Measurements from ENCODE around the gene PDCD1. TPM values are rescaled to one million over a fixed set of nuclear protein-coding genes. Genes with fewer than 3 reads are reported as not detected.
"Not testable (repeated sequence)": the region's sequence is repeated elsewhere in the genome, so short reads cannot be mapped to it uniquely, and the experiment has no call there.

PDCD1 gene
- total RNA-seq, 1 experiment from 2014 or later: not detected

- H3K27ac ChIP-seq: no peak overlapping the region
- no peak overlapping the region for H3K4me2 ChIP-seq
- H2AFZ ChIP-seq: no peak overlapping the region
- H3K27me3 ChIP-seq (ENCODE audit: insufficient read depth, low read depth): peaks cover 77% of the 10 kb centered on the region
- no peak overlapping the region for H3K4me3 ChIP-seq
- DNase-seq: no peak
- ChIA-PET CTCF (no interaction called here), POLR2A (ENCODE audit: unreplicated experiment) (no interaction called here)
- TF ChIP-seq CTCF (conservative IDR thresholded peaks at IDR 0.05) (no peak), EZH2 (IDR thresholded peaks at IDR 0.05; ENCODE audit: low read depth) (no peak)
- no TSS peak for BruUV-seq (replicated peaks)
- no peaks in the 10 kb centered on the region for H3K36me3 ChIP-seq (ENCODE audit: low read depth)
- no peaks in the 10 kb centered on the region for H3K4me1 ChIP-seq (replicated peaks; ENCODE audit: insufficient read depth)
- intact Hi-C loops (cut with micrococcal nuclease; ENCODE audit: unreplicated experiment): no loop called here
- no peaks in the 10 kb centered on the region for H4K20me1 ChIP-seq (ENCODE audit: insufficient read depth)
- no peaks in the 10 kb centered on the region for H3K79me2 ChIP-seq (ENCODE audit: low read depth)
- H3K9me3 ChIP-seq (ENCODE audit: insufficient read depth, low read depth): no peaks in the 10 kb centered on the region
- peaks cover 10% of the 10 kb centered on the region; the same call in 1 of the 2 replicates for H3F3A ChIP-seq (ENCODE audit: insufficient read depth, low read depth)
- H3K9me2 ChIP-seq (ENCODE audit: insufficient read depth): no peaks in the 10 kb centered on the region
Observed at GRCh38 chr2:241818943-241819270, 39.8 kb downstream of the PDCD1 start.

GRCh38 chr2:241818229-241818942 lies 40.3 kb downstream of the PDCD1 start:
- intact Hi-C loops (cut with micrococcal nuclease; ENCODE audit: unreplicated experiment): no loop called here
- BruUV-seq (replicated peaks): no TSS peak
- Histone ChIP-seq H2AFZ (no peak overlapping the region), H3F3A (ENCODE audit: insufficient read depth, low read depth) (peaks cover 10% of the 10 kb centered on the region; the same call in 1 of the 2 replicates), H3K9me3 (ENCODE audit: insufficient read depth, low read depth) (no peaks in the 10 kb centered on the region), H3K27me3 (ENCODE audit: insufficient read depth, low read depth) (peaks cover 79% of the 10 kb centered on the region), H3K27ac (no peak overlapping the region), H4K20me1 (ENCODE audit: insufficient read depth) (no peaks in the 10 kb centered on the region), H3K4me1 (replicated peaks; ENCODE audit: insufficient read depth) (no peaks in the 10 kb centered on the region), H3K79me2 (ENCODE audit: low read depth) (no peaks in the 10 kb centered on the region), H3K9me2 (ENCODE audit: insufficient read depth) (no peaks in the 10 kb centered on the region), H3K4me2 (no peak overlapping the region), H3K36me3 (ENCODE audit: low read depth) (no peaks in the 10 kb centered on the region), H3K4me3 (no peak overlapping the region)
- ChIA-PET CTCF (no interaction called here), POLR2A (ENCODE audit: unreplicated experiment) (no interaction called here)
- DNase-seq: no peak
- TF ChIP-seq EZH2 (IDR thresholded peaks at IDR 0.05; ENCODE audit: low read depth): no peak
- TF ChIP-seq CTCF (conservative IDR thresholded peaks at IDR 0.05): no peak

- H3K36me3 ChIP-seq (ENCODE audit: low read depth); H3K79me2 ChIP-seq (ENCODE audit: low read depth); H3F3A ChIP-seq (ENCODE audit: insufficient read depth, low read depth); H3K4me3 ChIP-seq; H4K20me1 ChIP-seq (ENCODE audit: insufficient read depth); H3K4me1 ChIP-seq (replicated peaks; ENCODE audit: insufficient read depth); H3K27ac ChIP-seq; H3K4me2 ChIP-seq; H3K9me3 ChIP-seq (ENCODE audit: insufficient read depth, low read depth); CTCF ChIA-PET; intact Hi-C loops (cut with micrococcal nuclease; ENCODE audit: unreplicated experiment); H2AFZ ChIP-seq; DNase-seq; BruUV-seq (replicated peaks); POLR2A ChIA-PET (ENCODE audit: unreplicated experiment); H3K9me2 ChIP-seq (ENCODE audit: insufficient read depth): not testable (repeated sequence)
- H3K27me3 ChIP-seq (ENCODE audit: insufficient read depth, low read depth): peaks cover 84% of the 10 kb centered on the region
Observed at GRCh38 chr2:241817821-241818215, 40.9 kb downstream of the PDCD1 start.
